ENCODE data around the gene GPR146.

The GPR146 gene

DNA sequence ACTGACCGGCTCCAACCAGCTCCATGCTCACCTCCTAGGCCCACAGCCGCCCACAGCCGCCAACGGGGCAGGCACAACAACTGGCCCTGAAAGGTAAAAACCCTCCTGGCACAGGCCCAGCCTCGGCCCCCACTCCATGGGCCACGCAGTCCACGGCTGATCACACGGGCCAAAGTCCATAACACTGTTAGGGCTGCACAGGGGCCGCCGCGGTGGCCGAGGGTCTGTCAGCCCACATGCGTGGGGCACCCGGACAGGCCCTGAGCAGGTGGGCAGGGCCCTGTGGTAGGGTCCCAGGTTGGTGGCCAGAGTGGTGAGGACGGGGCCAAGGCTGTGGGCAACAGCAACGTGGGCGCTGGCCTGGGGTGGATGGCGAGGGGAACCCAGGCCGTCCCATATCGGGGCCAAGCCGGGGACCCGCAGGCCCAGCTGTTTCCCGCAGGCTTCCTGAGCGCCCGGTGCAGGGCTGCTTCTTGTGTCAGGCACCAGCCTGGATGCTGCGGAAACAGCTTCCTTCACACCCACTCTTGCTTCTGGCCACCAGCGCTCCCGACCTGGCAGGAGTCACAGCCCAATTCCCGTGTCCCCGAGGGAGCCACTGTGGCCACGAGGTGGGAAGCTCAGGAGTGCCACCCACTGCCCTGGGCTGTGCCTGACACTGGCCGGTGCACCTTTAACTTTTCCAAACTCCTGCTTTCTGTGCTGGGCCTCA, 32.2 kb upstream of the GPR146 start:
- no peak for DNase-seq

DNA sequence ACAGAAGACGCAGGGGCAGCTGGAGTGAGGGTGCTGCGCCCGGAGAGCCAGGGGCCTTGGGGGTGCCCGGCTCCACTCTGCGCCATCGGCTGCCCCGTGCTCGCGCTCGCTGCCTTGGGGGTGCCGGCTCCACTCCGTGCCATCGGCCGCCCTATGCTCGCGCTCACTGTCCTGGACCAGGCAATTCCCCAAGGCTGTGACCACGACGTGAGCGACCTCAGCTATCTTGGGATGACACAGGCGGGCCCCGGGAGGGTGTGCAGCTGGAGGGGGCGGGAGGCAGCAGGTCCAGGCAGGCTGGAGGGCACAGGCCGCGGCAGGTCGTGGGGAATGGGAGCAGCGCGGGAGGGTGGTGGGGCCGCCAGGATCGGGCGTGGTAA, 31.6 kb upstream of the GPR146 start:
- DNase-seq: no peak

DNA sequence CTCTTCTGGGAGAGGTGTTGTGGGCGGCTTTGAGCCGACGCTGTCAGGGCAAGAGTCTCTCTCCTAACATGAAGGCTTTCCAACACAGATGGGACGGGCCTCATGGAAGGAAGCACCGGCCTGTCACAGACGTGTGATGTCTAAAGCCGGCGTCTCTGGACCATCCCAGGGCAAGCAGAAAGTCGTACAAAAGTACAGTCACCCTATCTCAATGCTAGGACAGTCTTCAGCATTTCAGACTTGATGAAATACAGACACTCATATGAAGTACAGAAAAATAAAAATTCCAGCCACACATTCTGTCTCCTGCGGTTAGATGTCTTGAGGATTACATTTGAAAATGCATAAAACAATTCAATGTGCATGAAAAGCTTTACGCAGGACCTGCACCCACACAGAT, 30.8 kb upstream of the GPR146 start:
- no peak for DNase-seq

DNA sequence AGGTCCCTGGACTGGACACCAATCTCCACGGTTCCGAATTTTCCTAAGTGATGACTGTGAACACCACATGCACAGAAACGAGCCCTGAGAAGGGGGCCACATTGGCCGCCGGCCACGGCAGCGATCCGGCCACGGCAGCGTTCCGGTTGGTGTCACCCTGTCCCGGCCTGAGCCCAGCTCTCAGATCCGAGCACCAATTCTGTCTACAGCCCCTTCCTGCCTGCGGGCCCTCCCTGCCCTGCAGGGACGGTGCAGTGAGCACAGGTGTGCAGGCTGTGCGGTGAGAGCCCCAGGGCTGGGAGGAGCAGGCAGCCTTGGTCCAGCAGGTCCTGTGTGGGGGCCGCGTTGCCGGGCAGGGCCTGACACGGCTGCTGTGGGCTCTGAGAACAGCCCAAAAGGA, 29.7 kb upstream of the GPR146 start:
- no peak for DNase-seq

DNA sequence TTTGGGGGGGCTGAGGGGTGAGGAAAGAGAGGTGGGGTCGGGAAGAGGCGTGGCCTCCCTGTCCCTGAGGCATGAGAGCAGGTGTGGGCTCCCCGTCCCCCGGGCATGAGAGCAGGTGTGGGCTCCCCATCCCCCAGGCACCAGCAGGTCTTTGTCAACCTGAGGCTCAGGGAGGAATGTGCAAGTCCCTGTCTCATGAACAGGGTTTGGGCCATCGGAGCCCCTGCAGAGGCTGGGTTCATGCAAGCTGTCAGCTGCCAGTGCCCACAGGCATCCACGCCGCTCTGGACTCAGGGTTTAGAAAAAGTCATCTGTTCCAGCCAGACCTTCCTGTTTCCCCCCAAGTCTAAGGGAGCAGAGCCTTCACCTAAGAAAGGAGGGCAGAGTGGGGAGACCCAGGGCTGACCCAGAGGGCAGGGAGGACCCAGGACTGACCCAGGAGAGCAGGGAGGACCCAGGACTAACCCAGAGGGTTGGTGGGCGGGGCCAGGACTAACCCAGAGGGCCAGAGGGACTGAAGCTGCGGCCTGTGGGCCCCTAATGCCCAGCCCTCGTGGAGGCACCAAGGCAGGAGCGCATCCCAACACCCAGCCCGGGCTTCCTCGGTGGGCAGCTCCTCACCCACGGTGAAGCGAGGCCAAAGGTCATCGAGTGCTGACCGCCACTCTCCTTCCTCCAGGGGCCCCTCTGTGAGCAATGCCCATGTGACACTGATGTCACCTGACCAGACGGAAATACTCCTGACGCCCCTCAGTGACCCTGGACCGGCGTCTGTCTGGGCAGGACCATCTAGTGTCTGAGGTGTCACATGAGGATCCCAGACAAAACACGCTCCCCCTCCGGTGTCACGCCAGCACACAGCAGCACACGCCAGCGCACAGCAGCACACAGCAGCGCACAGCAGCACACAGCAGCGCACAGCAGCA, 28.9 kb upstream of the GPR146 start:
- no peak for DNase-seq

DNA sequence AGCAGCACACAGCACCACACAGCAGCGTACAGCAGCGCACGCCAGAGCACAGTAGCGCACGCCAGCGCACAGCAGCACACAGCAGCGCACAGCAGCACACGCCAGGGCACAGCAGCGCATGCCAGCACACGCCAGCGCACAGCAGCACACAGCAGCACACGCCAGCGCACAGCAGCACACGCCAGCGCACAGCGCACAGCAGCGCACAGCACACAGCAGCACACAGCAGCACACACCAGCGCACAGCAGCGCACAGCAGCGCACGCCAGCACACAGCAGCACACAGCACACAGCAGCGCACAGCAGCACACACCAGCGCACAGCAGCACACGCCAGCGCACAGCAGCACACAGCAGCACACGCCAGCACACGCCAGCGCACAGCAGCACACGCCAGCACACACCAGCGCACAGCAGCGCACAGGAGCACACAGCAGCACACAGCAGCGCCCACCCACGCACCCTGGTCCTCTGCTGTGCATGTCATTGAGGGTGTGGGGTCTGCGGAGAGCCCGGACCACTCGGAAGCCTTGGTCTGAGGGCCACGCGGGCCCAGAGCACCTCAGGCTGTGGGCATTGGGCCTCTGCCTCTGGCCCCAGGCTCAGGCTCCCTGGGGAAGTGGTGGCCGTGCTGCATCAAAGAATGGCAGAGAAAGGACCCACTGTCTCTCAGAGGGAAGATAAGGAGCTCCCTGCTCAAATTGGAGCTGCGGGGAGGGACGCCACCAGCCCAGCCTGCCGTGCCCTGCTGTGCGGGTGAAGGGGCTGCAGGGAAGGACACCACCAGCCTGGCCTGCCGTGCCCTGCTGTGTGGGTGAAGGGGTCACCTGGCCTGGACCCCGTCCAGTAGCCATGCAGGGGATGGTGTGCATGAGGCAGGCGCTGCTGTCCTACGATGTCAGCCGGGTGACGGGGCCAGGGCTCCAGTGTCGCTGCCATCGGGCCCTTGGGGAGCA, 27.5 kb upstream of the GPR146 start:
- no peak for DNase-seq

DNA sequence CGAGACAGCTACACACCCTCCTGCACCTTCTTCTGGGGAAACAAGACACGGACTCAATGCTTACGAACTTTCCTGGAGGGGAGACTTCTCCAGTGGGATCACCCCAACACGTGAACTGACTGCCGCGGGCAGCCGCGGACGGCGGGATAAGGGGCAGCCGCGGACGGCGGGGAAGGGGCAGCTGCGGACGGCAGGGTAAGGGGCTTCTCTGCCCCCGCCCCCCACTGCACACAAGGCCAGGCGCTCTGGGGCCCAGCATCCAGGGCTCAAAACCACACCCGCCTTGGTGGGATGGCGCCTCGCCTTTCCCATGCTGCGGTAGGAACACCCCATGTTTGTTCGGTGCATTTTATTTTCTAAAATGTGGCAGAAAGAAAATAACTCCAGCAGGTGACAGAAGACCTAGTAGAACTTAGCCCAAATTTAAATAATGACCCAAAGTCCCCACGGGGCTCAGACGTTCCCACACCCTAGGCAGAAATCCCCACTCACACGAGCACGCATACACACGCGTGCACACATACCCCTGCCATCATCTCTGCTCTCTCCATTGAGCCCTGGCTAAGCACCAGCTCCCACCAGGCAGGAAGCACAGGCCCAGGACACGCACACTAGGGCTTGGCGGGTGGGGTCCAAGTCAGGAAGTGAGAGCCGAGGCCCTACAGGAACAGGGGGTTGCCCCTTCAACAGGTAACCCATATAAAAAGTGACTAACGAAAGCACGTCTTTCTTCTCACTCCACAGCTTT, 26.6 kb upstream of the GPR146 start:
- DNase-seq: no peak

DNA sequence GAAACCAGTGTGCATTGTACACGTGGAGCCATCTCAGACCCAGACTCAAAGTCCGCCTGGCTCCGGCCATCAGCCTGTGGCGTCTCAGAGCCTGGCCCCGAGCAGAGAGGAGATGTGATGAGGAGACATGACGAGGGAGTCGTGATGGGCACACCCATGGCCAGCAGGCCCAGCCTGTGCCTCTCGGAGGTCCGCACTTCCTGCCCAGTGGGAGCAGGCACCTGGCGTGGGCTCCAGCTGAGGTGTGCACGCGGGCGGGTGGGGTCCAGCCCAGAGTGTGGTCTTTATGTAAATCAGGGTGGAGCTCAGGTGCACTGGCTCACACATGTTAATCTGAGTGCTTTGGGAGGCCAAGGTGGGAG, 26.0 kb upstream of the GPR146 start:
- no peak for DNase-seq

DNA sequence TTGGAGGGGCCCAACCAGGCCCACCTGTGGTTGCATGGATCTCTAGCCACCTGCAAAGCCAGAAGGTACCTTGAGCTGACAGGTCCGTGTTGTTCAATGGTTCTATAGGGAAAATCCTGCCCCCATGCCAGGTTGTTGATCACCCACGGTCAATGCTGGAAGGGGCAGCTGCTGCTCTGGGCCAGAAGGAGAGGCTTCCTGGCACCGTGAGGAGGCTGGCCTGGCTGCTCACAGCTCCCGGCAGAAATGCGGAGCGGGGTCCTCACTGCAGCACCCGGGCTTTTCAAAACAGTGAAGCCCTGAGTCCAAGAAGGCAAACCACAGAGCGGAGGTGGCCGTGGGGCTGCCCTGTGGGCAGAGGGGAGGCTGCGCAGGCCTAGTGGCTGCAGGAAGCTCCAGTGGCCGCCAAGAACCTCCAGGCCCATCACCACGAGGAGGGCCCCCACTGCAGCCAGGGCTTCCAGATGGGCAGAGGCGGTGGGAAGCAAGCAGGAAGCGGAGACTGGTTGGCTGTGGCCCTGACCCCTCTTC, 25.0 kb upstream of the GPR146 start:
- DNase-seq: no peak

DNA sequence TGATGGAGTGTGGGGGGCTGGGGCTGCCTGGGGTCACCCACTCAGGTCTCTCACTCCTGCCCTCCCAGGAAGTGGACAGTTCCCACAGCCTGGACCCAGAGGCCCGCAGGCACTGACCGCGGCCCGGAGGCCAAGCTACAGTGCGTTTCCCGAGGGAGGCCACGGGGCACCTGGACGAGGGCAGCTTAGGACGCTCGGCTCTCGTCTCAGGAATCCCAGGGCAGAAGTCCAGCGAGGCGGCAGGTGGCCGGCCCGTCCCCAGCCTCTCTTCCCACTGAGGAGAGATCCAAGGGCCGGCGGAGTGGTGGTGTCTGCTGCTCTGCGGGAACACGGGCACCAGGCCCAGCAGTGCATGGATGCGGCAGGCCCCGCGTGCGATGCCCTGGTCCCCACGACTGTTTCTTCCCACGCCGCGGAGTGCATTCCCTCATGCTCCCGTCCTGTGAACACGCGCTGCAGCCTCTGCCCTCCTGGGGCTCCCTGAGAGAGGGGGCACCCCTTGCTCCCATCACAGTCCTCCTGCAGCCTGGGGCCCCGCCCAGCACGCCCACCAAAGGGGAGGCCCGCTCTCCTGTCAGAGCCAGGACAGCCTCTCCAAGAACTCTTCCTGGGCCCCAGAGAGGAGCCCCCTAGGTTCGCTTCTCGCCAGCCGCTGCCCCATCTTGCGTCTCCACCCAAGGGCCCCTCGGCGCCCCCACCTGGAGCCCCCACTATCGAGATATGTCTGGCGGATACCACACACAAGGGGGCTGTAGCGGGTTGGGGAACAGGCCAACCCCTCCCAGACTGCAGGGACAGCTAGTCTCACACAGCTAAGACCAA, 24.3 kb upstream of the GPR146 start:
- DNase-seq: no peak

DNA sequence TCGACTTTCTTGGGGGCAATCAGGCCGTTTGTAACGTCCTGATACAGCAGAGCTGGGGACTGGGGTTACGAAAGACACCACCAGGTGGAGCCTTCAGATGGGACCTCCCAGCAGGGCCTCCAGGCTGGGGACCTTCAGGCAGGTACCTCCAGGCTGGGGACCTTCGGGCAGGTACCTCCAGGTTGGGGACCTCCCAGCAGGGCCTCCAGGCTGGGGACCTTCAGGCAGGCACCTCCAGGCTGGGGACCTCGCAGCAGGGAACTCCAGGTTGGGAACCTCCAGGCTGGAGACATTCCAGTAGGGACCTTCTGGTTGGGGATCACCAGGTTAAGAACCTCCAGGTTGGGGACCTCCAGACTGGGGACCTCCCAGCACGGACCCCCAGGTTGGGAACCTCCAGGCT, 23.5 kb upstream of the GPR146 start:
- no peak for DNase-seq

DNA sequence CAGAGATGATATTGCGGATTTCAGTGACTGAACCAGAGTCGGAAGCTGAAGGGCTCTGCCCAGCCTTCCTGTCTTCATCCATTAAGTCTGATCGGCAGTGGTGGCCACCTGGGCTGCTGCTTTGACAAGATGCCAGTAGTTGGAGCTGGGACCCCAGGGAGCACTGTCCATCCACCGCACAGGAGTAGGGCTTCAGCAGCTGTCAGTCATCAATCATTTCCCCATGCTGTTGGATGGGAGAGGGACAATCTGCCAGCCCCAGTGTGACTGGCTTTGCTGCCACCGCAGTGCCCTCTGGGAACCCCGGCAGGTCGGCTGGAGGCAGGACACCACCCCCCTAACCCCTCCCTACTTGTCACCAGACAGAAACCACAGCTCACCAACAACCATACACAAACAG, 23.0 kb upstream of the GPR146 start:
- no peak for DNase-seq

DNA sequence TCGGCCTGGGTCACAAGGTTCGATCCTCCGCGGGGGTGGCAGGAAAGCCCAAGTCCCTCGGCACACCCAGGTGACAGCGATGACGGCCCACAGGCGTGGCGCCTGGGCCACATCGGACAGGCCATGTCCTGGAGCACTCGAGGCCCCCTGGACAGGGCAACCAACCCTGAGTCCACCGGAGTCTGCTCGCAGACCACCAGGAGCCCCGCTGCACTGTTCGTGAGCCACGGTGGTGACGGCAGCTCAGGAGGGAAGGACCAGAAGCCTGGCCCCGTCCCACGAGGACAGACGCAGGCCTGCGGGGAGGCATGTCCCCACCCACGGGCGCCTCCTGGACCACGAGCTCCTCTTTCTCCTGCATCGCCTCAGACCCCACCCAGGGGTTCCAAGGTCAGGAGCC, 22.4 kb upstream of the GPR146 start:
- DNase-seq: no peak

DNA sequence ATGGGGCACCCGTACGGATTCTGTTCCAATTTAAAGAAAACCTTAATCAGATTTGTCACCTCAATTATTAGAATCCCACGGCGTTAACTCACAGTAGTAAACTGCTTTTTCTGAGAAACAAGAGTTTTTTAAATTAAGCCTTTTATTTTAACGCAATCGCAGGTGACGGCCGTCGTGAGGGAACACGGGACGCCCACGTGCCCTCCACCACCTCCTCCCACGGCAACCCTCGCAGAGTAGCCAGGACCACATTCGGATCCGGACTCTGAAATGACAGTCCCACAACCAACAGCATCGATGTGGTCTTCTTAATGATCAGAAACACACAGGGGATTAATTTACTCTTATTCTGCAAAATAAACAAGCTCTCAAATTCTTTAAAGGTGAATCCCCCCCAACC, 22.0 kb upstream of the GPR146 start:
- no peak for DNase-seq

DNA sequence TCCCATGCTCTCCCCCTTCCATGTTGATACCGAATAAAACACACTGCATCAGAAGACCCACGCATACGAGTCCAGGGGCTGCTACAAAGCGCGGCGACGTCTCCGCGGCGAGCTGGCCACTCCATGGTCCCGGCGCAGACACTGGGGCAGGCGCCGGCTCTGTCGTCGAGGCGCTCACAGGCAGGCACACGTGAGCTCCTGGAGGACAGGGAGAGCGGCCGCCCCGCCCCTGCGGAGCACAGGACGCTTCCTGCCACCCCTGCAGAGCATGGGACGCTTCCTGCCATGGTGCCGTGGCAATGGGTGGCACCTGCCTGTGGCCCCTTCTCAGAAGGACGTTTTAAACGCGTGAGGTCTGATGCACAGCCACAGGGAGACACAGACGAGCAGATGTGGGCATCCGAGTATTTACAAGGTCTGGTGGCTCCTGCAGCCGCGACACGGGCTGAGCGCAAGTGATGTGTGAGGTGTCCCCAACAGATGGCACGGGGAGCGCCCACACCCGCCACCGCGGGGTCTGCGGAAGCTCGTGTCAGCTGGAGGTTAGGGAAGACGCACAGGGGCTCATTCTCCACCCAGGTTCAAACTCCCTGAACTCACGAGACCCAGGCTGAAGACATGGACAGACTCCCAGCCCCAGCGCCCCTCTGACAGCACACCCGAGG, 21.4 kb upstream of the GPR146 start:
- DNase-seq: no peak

DNA sequence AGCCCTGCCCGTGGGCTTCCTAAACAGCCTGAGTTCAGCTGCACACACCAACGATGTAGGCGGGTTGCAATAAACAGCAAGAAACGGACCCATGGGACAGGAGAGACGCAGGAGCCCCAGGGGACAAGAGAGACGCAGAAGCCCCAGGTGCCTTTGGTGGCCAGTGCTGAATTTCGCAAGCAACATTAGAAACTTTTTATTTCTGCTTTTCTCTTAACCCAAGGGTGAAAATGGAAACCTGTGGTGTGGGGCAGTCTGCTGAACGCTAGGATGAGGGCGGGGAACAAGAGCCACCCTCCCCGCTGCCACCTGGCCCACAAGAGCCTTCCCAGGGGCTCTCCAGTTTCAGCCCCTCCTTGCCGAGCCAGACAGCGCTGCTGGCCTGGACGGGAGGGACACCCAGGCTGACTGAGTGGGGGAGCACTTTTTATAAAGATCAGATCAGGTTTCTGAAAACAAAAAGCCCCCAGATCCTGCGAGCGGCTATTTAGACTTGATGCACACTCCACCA, 20.0 kb upstream of the GPR146 start:
- no peak for DNase-seq

DNA sequence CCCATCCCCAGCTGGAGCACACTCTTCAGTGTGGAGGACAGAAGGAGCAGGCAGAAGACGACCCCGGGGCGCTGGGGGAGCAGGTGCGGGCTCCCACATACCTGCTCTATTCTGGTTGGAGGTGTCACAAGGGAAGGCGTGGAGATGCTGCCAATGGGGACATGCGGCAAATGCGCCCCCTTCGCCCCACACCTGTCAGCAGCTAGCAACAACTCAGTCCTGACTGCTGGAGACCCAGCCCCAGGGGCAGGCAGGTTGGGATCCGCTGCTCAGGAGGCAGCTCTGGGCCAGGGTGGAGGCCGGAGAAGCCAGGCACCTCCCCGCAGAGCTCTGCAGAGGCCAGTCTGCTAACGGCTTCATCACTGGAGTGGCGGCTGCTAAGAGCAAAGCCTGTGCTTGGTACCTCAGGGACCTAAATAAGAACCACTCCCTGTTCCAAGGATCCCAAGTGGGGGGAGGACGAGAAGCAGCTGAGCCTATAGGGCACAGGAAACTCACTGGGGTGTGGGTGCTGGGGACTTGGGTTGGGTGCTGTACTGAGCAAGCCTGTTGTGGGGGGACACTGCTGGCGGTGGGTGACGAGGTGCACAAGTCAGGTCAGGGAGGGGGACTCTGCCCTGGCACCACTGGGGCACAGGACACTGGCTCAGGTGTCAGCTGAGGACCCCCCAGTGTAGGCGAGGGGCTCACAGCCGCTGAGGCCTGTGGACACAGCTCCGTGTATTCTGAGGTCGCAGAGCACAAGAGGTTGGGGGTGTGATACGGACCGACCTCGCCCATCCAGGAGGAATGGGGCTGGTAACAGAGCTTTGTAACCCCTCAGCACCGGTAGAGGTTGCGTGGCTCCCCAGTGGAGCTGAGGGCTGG, 19.2 kb upstream of the GPR146 start:
- DNase-seq: no peak

DNA sequence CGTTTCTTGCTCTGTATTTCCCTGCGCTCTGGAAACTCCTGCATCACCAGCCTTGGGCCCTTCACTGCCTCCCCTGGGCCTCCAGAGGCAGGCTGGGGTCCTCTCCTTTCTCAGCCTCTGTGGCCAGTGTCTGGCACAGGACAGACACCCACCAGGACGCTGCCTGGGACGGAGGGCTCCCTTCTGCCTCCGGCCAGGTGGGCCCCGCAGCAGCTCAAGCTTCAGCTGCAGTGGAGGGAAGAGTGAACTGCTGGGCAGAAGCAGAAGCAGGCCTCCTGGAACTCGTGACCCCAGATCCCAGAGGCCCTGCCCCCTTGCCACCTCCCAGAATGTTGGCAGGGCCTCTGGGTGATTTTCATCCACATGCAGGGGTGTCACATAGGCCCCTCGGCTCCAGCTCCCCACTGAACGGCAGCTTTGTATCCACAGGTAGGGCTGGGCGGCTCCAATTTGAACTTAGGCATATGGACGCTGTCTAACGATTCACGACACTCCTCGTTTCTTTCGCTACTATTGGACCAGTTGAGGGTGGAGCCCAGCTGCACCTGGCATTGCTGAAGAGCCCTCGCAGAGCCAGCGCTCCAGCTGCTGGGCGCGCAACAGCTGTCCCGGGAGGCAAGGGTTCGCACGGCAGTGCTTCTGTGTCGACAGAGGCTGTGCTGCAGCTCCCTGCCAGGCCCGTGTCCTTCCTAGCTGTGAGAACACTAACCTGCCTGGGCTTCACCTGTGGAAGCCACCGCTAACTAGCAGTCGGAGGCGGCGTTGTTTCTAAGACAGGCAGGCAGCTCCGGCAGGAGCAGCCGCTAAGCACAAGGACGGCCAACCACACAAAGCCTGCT, 18.4 kb upstream of the GPR146 start:
- DNase-seq: no peak

DNA sequence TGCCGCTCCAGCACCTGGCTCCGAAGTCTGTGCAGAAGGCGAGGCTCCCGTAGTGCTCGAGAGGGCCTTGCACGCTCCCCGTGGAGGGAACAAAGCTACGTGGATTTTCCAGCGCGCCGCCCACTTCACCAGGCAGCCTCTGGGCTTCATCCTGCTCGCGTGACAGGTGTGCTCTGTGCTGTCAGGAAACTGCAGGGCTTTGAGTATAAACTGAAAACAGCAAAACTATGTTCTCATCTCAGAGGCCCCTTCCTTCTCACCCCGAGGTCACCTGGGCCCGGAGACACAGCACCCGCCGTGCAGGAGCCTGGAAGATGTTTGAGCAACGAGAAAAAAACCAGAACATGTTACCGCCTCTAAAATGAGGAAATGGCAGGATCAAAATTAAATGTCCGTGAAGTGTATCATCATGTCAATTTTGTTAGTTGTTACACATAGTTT, 17.6 kb upstream of the GPR146 start:
- no peak for DNase-seq

Data from NCI-H2081 treated with DMSO at 0.1 percent for 48 hours (cell line).